ENCODE results near the gene NDFIP1.

GRCh38 chr5:142079306-142079721, 29.3 kb upstream of the NDFIP1 start:
- TF ChIP-seq CTCF (IDR thresholded peaks at IDR 0.05; ENCODE audit: low read depth, low read length): no peak
- TF ChIP-seq POLR2A (IDR thresholded peaks at IDR 0.05; ENCODE audit: extremely low read depth, insufficient read length): no peak
- TF ChIP-seq MAX (IDR thresholded peaks at IDR 0.05; ENCODE audit: low read depth, low read length): no peak

All from NB4 (cell line).